ENCODE results near the gene ZNF891. TPM values are rescaled to one million over a fixed set of nuclear protein-coding genes. Genes with fewer than 3 reads are reported as not detected.
A peak's percentile ranks its signal among the peaks of the same experiment; 100 is the strongest.

Gene ZNF891
- total and polyA plus RNA-seq, 2 of the 13 experiments (the other 11 are each of a cell fraction or from before 2014, with no cell fraction given): 1.3 to 2.1 TPM

DNA sequence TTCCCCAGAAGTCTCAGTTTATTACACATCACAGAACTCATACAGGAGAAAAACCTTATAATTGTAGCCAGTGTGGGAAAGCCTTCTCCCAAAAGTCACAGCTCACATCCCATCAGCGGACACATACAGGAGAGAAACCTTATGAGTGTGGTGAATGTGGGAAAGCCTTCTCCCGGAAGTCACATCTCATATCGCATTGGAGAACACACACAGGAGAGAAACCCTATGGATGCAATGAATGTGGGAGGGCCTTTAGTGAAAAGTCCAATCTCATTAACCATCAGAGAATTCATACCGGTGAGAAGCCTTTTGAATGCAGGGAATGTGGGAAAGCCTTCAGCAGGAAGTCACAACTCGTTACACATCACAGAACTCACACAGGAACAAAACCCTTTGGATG is 72.6 kb downstream of the ZNF891 start:
- no peak for DNase-seq (ENCODE audit: low spot score)
- ChIA-PET POLR2A (no interaction called here), CTCF (ENCODE audit: low intra/inter-chr PET ratio, low total read pairs) (no interaction called here)
- no peak for ATAC-seq
- in situ Hi-C loops (cut with HindIII; ENCODE audit: extremely low pct_ligation_motif_present, low pct_unique_long_range_greater_than_20kb): no loop called here
- Histone ChIP-seq H3K4me3 (replicated peaks in 1 of 3; ENCODE audit: insufficient read depth in 1 of 3, low read depth in 2 of 3, low read length in 3 of 3) (no peak overlapping the region), H3K9ac (ENCODE audit: insufficient read depth, low read depth, low read length) (no peak overlapping the region), H3K27ac (ENCODE audit: extremely low read length, insufficient read depth, low read length) (no peak overlapping the region), H3K4me2 (ENCODE audit: low read depth, low read length) (no peak overlapping the region), H4K20me1 (ENCODE audit: insufficient read depth, low read length) (no peaks in the 10 kb centered on the region), H2AFZ (ENCODE audit: low read length) (no peak overlapping the region), H3K9me3 (ENCODE audit: low read length) (peaks cover 86% of the 10 kb centered on the region), H3K4me1 (ENCODE audit: insufficient read depth, low read length) (no peaks in the 10 kb centered on the region), H3K79me2 (ENCODE audit: insufficient read depth, low read length) (no peaks in the 10 kb centered on the region), H3K27me3 (ENCODE audit: control insufficient read depth in 1 of 2, insufficient read depth in 2 of 2, low read length in 2 of 2) (no peaks in the 10 kb centered on the region), H3K36me3 (replicated peaks in 1 of 2; ENCODE audit: control insufficient read depth in 1 of 2, insufficient read depth in 2 of 2, low read length in 2 of 2) (peaks cover 9 to 17% of the 10 kb centered on the region in 2 experiments)
- no peak for FAIRE-seq
- 97% methylated on average over 5 of the region's 5 CpGs for WGBS (ENCODE audit: low lambda C conversion rate)
- TF ChIP-seq, protein P1, sequence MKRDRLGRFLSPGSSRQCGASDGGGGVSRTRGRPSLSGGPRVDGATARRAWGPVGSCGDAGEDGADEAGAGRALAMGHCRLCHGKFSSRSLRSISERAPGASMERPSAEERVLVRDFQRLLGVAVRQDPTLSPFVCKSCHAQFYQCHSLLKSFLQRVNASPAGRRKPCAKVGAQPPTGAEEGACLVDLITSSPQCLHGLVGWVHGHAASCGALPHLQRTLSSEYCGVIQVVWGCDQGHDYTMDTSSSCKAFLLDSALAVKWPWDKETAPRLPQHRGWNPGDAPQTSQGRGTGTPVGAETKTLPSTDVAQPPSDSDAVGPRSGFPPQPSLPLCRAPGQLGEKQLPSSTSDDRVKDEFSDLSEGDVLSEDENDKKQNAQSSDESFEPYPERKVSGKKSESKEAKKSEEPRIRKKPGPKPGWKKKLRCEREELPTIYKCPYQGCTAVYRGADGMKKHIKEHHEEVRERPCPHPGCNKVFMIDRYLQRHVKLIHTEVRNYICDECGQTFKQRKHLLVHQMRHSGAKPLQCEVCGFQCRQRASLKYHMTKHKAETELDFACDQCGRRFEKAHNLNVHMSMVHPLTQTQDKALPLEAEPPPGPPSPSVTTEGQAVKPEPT (CRISPR knock-in tag; IDR thresholded peaks at IDR 0.05; ENCODE audit: low read depth): no peak
- no peak for TF ChIP-seq KLF6 (CRISPR knock-in tag; IDR thresholded peaks at IDR 0.05)
- TF ChIP-seq ZNF75D (CRISPR knock-in tag; IDR thresholded peaks at IDR 0.05; ENCODE audit: borderline replicate concordance): peak; percentile 98
- TF ChIP-seq ZBTB42 (CRISPR knock-in tag; IDR thresholded peaks at IDR 0.05): no peak
- intact Hi-C loops (cut with micrococcal nuclease; ENCODE audit: unreplicated experiment): no loop called here
- no TSS peak for BruUV-seq (replicated peaks)

Other genes with a start within 250 kb of the ZNF891 start
- 21.0 and 21.4 TPM in 2 replicates for gene CHFR, start 242.7 kb downstream of the ZNF891 start, total RNA-seq (2016; rRNA removed; fragmentation: Illumina TruSeq; extraction: Trizol)
- 21.1 and 21.5 TPM in 2 replicates for gene CHFR, start 242.7 kb downstream of the ZNF891 start, polyA plus RNA-seq (2011; rRNA removed)
- 6.8 and 8.8 TPM in 2 replicates for gene ZNF605, start 174.0 kb downstream of the ZNF891 start, total RNA-seq (2016; rRNA removed; fragmentation: Illumina TruSeq; extraction: Trizol)
- 6.1 and 6.7 TPM in 2 replicates for gene ZNF605, start 174.0 kb downstream of the ZNF891 start, polyA plus RNA-seq (2011; rRNA removed)
- gene ZNF26, start 143.9 kb downstream of the ZNF891 start, total RNA-seq (2016; rRNA removed; fragmentation: Illumina TruSeq; extraction: Trizol): 6.5 and 8.4 TPM in 2 replicates
- gene ZNF26, start 143.9 kb downstream of the ZNF891 start, polyA plus RNA-seq (2011; rRNA removed): 3.8 and 5.2 TPM in 2 replicates
- 21.2 and 21.8 TPM in 2 replicates for gene ZNF84, start 92.8 kb downstream of the ZNF891 start, total RNA-seq (2016; rRNA removed; fragmentation: Illumina TruSeq; extraction: Trizol)
- gene ZNF84, start 92.8 kb downstream of the ZNF891 start, polyA plus RNA-seq (2011; rRNA removed): 15.5 and 18.2 TPM in 2 replicates
- gene ZNF140, start 49.4 kb downstream of the ZNF891 start, total RNA-seq (2016; rRNA removed; fragmentation: Illumina TruSeq; extraction: Trizol): 13.5 and 20.7 TPM in 2 replicates
- gene ZNF140, start 49.4 kb downstream of the ZNF891 start, polyA plus RNA-seq (2011; rRNA removed): 8.7 and 10.1 TPM in 2 replicates
- 6.5 and 8.9 TPM in 2 replicates for gene ZNF10, start 353 bp upstream of the ZNF891 start, total RNA-seq (2016; rRNA removed; fragmentation: Illumina TruSeq; extraction: Trizol)
- gene ZNF10, start 353 bp upstream of the ZNF891 start, polyA plus RNA-seq (2011; rRNA removed): 2.9 and 4.3 TPM in 2 replicates
- gene ZNF268, start 51.2 kb upstream of the ZNF891 start, total RNA-seq (2016; rRNA removed; fragmentation: Illumina TruSeq; extraction: Trizol): 31.3 and 54.4 TPM in 2 replicates
- gene ZNF268, start 51.2 kb upstream of the ZNF891 start, polyA plus RNA-seq (2011; rRNA removed): 7.6 and 9.0 TPM in 2 replicates
- not detected in 2 replicates for gene ANHX, start 105.6 kb upstream of the ZNF891 start, total RNA-seq (2016; rRNA removed; fragmentation: Illumina TruSeq; extraction: Trizol)
- gene ANHX, start 105.6 kb upstream of the ZNF891 start, polyA plus RNA-seq (2011; rRNA removed): not detected in 2 replicates

All from HepG2 (cell line).